Activated T-cell treated with anti-CD3 and anti-CD28 coated beads, Interleukin-2, amount 50 U/mL, for 1 hour (primary cell): ENCODE data around the gene NFAM1.
A peak's percentile ranks its signal among the peaks of the same experiment; 100 is the strongest.

Experiments used
- DNase-seq: peaks from one replicate; pipeline ENCODE4 v3.0.0-alpha.2; 2020

NFAM1 gene

DNA sequence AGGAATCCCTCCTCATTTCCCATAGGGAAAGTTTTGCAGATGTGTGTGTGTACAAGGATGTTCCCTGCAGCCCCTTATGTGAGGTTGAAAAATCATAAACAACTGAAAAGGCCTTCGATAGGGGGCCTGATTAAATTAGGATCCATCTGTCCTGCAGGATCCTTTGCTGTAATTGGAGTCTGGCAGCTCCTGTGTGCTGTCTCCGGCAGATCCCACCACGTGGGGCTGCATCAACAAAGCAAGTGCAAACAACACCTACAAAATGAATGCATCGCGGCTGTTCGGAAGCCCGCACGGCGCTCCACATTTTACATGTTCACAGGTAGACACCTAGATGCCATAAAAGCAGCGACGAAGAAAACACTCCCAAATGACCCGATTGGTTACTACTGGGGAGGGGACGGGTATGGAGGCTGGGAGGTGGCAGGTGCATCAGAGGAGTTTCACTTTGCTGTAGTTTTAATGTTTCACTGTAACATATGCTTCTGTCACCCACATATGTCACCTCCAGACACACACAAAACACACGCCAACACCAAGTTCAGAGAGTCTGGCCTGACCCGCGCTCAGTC, 52.2 kb downstream of the NFAM1 start:
- DNase-seq, result no peak

GRCh38 chr22:42376711-42377554, 55.3 kb downstream of the NFAM1 start:
- DNase-seq, result no peak

GRCh38 chr22:42375982-42376381, 56.2 kb downstream of the NFAM1 start:
- no peak for DNase-seq

- DNase-seq, result no peak
Measured at GRCh38 chr22:42372976-42373375, 59.2 kb downstream of the NFAM1 start.

DNA sequence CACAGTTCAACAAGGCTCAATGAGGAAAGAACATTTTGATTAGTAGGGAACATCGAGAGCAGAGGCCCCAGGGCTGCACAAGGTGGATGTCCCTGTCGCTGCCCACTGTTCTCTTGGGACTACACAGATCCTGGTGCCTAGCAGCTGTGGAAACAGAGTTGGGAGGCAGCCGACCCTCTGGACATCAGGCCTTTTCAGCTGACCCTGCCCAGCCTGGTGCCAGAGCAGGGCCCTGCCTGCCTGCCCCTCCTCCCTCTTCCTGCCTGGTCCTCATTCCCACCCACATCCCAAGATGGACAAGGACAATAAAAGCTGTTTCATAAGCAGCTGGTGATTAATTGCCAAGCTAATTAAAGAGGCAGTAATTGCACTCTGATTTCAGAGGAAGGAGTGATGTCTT, 60.7 kb downstream of the NFAM1 start:
- no peak for DNase-seq

DNA sequence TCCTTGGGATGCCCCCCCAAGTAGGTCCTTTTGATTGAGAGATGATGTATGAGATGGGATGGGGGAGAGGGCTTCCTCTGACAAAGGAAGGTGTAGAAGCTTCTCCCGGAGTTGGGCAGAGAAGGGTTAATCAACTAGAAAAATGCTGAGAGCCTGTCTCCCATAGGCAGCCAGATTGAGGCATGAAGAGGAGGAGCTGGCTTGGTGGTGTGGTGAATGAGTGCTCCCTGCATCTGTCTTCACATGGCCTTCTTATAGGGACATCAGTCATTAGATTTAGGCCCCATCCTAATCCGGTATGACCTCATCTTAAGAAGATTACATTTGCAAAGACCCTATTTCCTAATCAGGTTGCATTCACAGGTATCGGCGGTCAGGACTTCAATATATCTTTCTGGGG, 61.1 kb downstream of the NFAM1 start:
- DNase-seq, result no peak

- peak; percentile 83 for DNase-seq
Measured at GRCh38 chr22:42369250-42370041, 62.8 kb downstream of the NFAM1 start.

DNA sequence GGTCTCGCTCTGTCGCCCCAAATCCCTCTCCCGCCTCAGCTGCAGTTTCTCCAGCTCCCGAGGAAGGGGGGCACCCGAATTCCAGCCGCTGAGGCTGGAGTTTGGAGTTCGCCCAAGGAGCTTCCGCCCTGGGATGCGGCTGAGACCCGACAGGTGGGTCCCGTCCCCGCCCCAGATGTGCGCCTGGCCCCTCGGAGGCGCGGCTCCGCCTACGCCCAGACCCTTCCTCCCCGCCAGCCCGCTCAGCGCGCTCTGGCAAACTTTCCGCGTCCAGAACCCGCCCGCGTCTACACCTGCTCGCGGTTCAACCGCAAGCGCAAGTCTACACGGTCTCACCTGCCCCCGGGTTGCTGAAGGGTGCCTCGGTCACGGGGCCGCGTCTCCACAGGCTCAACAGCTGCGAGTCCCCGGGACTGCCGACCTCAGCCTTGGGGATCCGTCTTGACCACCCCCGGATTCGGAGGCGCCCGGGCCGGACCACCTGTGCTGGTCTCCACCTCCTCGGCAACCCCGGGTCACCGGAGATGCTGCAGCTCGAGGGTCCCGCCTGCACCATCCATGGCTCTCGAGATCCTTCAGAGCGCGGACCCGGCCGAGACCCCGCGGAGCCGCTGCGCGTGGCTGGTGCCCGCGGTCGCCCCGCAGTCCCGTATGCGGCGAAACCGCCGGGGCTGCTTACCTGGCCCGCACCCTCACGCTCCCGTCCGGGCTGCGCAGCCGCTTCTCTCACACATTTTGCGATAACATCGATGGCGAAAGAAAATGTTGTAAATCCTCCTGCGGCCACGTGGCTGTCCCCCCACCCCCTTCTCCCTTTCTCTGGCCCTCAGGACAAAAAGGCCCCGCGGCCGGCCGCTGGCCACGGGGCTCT, 63.6 kb downstream of the NFAM1 start:
- DNase-seq, result no peak

DNA sequence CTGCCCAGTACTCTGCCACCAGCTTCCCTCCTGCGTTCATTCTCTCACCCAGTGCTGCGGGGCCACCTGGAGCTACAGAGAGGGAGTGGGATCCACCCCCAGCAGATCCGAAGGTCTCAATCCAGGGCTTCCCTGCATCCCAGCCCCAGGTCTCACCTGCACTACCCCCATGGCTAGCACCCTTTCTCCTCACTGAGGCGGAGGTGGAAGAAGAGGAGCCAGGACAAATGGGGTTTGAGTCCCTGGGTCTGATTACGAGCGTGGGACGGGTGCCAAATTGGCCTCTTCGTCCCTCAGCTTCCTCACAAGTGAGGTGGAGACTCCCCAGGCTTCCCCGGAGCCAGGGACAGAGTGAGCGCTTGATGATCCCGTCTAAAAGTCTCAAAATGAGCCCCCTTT, 64.2 kb downstream of the NFAM1 start:
- no peak for DNase-seq

DNA sequence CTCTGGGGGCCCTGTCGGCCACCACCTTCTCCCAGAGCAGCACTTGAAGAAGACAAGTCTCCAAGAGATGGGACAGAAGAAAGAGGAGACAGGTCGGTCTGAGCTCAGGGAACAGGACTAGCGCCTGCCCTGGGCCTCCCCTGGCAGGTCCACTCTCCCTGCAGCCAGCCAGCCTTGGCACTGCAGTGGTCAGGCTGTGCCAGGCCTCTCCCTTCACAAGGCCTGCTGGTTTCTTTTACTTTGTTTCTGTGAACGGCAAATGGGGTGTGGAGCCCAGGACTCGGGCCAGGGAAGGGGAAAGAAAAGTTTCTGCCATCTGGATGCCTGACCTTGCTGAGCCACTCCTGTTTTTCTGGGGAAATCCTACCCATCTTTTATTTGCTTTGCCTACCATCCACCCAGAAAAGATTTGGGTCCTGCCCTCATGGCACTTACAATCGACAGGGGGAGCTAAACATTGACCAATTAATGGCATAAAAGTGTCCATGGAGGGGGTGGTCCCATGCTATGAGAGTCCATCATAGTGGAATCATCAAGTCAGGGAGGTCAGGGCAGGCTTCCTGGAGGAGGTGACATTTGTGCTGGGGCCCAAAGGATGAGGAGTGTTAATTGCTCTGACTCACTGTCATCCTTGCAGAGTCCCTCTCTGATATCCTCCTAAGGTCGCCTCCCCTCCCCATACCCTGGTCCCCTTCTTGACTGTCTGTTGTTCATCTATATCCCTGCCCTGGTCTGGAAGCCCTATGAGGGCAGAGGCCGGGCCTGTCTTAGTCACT, 65.2 kb downstream of the NFAM1 start:
- no peak for DNase-seq

- DNase-seq, result no peak
Measured at GRCh38 chr22:42365942-42366695, 66.1 kb downstream of the NFAM1 start.

- DNase-seq, result no peak
Measured at GRCh38 chr22:42365111-42365865, 66.9 kb downstream of the NFAM1 start.

GRCh38 chr22:42364604-42365110, 67.5 kb downstream of the NFAM1 start:
- DNase-seq, result no peak

GRCh38 chr22:42363892-42364291, 68.3 kb downstream of the NFAM1 start:
- no peak for DNase-seq

DNA sequence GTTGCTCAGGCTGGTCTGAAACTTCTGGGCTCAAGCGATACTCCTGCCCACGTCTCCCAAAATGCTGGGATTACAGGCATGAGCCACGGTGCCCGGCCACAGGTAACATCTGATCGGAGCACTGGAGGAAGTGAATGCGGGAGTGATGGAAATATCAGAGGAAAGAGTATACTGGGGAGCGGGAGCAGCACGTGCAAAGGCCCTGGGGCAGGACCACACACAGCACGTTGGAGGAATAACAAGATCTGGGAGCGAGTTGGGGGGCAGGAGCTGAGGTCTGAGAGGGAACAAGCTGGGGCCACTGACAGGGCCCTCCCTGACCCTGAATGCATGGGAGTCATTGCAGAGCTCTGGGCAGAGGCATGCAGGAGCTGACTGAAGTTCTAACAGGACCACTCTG, 70.7 kb downstream of the NFAM1 start:
- DNase-seq, result no peak

GRCh38 chr22:42360348-42360747, 71.9 kb downstream of the NFAM1 start:
- no peak for DNase-seq

GRCh38 chr22:42358643-42359558, 73.3 kb downstream of the NFAM1 start:
- DNase-seq, result no peak

GRCh38 chr22:42357634-42358296, 74.4 kb downstream of the NFAM1 start:
- DNase-seq, result no peak

DNA sequence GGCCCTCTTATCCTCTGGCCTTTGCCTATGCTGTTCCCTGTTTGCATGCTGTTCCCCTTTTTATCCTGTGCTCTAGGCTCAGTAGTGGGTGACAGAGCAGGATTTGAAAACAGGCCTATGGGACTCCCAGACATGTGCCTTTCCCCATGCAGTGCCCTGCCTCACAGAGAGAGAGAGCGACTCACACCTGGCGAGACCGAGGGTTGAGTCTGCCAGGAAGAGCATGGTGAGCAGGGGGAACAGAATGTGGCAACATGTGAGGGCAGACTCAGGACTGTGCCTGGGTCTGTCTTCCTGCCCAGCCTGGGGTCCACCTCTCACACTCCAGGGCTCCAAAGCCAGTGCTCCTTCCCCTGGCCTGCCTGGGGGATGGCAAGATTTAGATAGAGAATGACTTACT, 75.0 kb downstream of the NFAM1 start:
- DNase-seq, result no peak
